ENCODE results near the gene GALNT17. TPM values are rescaled to one million over a fixed set of nuclear protein-coding genes. Genes with fewer than 3 reads are reported as not detected.
"Not testable (repeated sequence)": the region's sequence is repeated elsewhere in the genome, so short reads cannot be mapped to it uniquely, and the experiment has no call there.

GALNT17 gene
- total and polyA plus RNA-seq, 5 experiments from 2014 or later: not detected

GRCh38 chr7:71184136-71184535 is 52.2 kb downstream of the GALNT17 start:
- H3K27me3 Mint-ChIP-seq: no peaks in the 10 kb centered on the region

GRCh38 chr7:71184609-71185008 is 52.7 kb downstream of the GALNT17 start:
- H3K4me1 Mint-ChIP-seq: no peaks in the 10 kb centered on the region
- DNase-seq (no peak), ATAC-seq (no peak)
- no peaks in the 10 kb centered on the region for H3K27me3 Mint-ChIP-seq
- H3K27ac Mint-ChIP-seq: no peak overlapping the region
- POLR2A ChIA-PET: no interaction called here
- H3K9me3 Mint-ChIP-seq: peaks cover 0 to 27% (median 22%) of the 10 kb centered on the region in 9 donors
- H3K4me3 Mint-ChIP-seq: no peak overlapping the region
- peaks cover 0 to 18% (median 0%) of the 10 kb centered on the region in 3 donors for H3K36me3 Mint-ChIP-seq

More at GRCh38 chr7:71184136-71184535, 52.2 kb downstream of the GALNT17 start:
- POLR2A ChIA-PET: no interaction called here
- ATAC-seq: no peak
- peaks cover 0 to 14% (median 0%) of the 10 kb centered on the region in 3 donors for H3K36me3 Mint-ChIP-seq
- no peak overlapping the region for H3K4me3 Mint-ChIP-seq
- no peak overlapping the region for H3K27ac Mint-ChIP-seq
- no peak for DNase-seq
- H3K9me3 Mint-ChIP-seq: peaks cover 0 to 25% (median 17%) of the 10 kb centered on the region in 9 donors
- no peaks in the 10 kb centered on the region for H3K4me1 Mint-ChIP-seq

- Mint-ChIP-seq H3K4me3 (no peak overlapping the region), H3K27me3 (no peaks in the 10 kb centered on the region), H3K4me1 (no peaks in the 10 kb centered on the region), H3K36me3 (peaks cover 0 to 16% (median 0%) of the 10 kb centered on the region in 3 donors), H3K27ac (no peak overlapping the region), H3K9me3 (peaks cover 0 to 30% (median 20%) of the 10 kb centered on the region in 9 donors)
- no peak for DNase-seq
- POLR2A ChIA-PET: no interaction called here
- ATAC-seq: no peak
Measured at GRCh38 chr7:71186535-71187057, 54.7 kb downstream of the GALNT17 start.

- POLR2A ChIA-PET: no interaction called here
- peaks cover 0 to 16% (median 0%) of the 10 kb centered on the region in 3 donors for H3K36me3 Mint-ChIP-seq
- H3K4me1 Mint-ChIP-seq: no peaks in the 10 kb centered on the region
- ATAC-seq (no peak), DNase-seq (no peak)
- H3K27ac Mint-ChIP-seq: no peak overlapping the region
- H3K27me3 Mint-ChIP-seq: no peaks in the 10 kb centered on the region
- peaks cover 0 to 54% (median 24%) of the 10 kb centered on the region in 9 donors for H3K9me3 Mint-ChIP-seq
- H3K4me3 Mint-ChIP-seq: no peak overlapping the region
Measured at GRCh38 chr7:71191771-71192170, 59.8 kb downstream of the GALNT17 start.

GRCh38 chr7:71193099-71193810 is 61.3 kb downstream of the GALNT17 start:
- POLR2A ChIA-PET: no interaction called here
- H3K4me1 Mint-ChIP-seq: no peaks in the 10 kb centered on the region
- H3K27me3 Mint-ChIP-seq: no peaks in the 10 kb centered on the region
- no peak for DNase-seq
- H3K36me3 Mint-ChIP-seq: peaks cover 0 to 14% (median 0%) of the 10 kb centered on the region in 3 donors
- no peak overlapping the region for H3K4me3 Mint-ChIP-seq
- H3K9me3 Mint-ChIP-seq: peaks cover 0 to 50% (median 25%) of the 10 kb centered on the region in 9 donors
- no peak overlapping the region for H3K27ac Mint-ChIP-seq
- no peak for ATAC-seq

- Mint-ChIP-seq H3K36me3 (no peaks in the 10 kb centered on the region), H3K27ac (no peak overlapping the region), H3K27me3 (no peaks in the 10 kb centered on the region), H3K9me3 (peaks cover 4 to 32% (median 11%) of the 10 kb centered on the region in 9 donors), H3K4me3 (no peak overlapping the region), H3K4me1 (no peaks in the 10 kb centered on the region)
- DNase-seq (no peak), ATAC-seq (no peak)
- POLR2A ChIA-PET: no interaction called here
Measured at GRCh38 chr7:71198391-71198790, 66.4 kb downstream of the GALNT17 start.

GRCh38 chr7:71198887-71199286 is 66.9 kb downstream of the GALNT17 start:
- no peaks in the 10 kb centered on the region for H3K36me3 Mint-ChIP-seq
- no peaks in the 10 kb centered on the region for H3K27me3 Mint-ChIP-seq
- H3K27ac Mint-ChIP-seq: no peak overlapping the region
- no peaks in the 10 kb centered on the region for H3K4me1 Mint-ChIP-seq
- peaks cover 5 to 34% (median 13%) of the 10 kb centered on the region in 9 donors for H3K9me3 Mint-ChIP-seq
- no peak overlapping the region for H3K4me3 Mint-ChIP-seq
- POLR2A ChIA-PET: no interaction called here
- no peak for ATAC-seq
- no peak for DNase-seq

- no peak for DNase-seq
- Mint-ChIP-seq H3K27me3 (no peaks in the 10 kb centered on the region), H3K9me3 (peaks cover 4 to 23% (median 8%) of the 10 kb centered on the region in 9 donors), H3K4me3 (no peak overlapping the region), H3K36me3 (no peaks in the 10 kb centered on the region), H3K27ac (no peak overlapping the region), H3K4me1 (no peaks in the 10 kb centered on the region)
- POLR2A ChIA-PET: no interaction called here
- no peak for ATAC-seq
Measured at GRCh38 chr7:71206184-71206583, 74.2 kb downstream of the GALNT17 start.

GRCh38 chr7:71208881-71209280 is 76.9 kb downstream of the GALNT17 start:
- Mint-ChIP-seq H3K9me3 (peaks cover 5 to 28% (median 8%) of the 10 kb centered on the region in 9 donors), H3K4me3 (no peak overlapping the region), H3K27ac (no peak overlapping the region), H3K36me3 (no peaks in the 10 kb centered on the region), H3K27me3 (no peaks in the 10 kb centered on the region), H3K4me1 (no peaks in the 10 kb centered on the region)
- POLR2A ChIA-PET: no interaction called here
- DNase-seq (no peak), ATAC-seq (no peak)

GRCh38 chr7:71209484-71209883 is 77.5 kb downstream of the GALNT17 start:
- ATAC-seq, H3K27ac Mint-ChIP-seq, H3K4me1 Mint-ChIP-seq, POLR2A ChIA-PET, H3K27me3 Mint-ChIP-seq, H3K4me3 Mint-ChIP-seq, H3K36me3 Mint-ChIP-seq, DNase-seq: not testable (repeated sequence)
- peaks cover 2 to 29% (median 9%) of the 10 kb centered on the region in 9 donors for H3K9me3 Mint-ChIP-seq

GRCh38 chr7:71210220-71210619 is 78.3 kb downstream of the GALNT17 start:
- Mint-ChIP-seq H3K4me3 (no peak overlapping the region), H3K9me3 (peaks cover 0 to 34% (median 9%) of the 10 kb centered on the region in 9 donors), H3K36me3 (no peaks in the 10 kb centered on the region), H3K27ac (no peak overlapping the region), H3K4me1 (no peaks in the 10 kb centered on the region), H3K27me3 (no peaks in the 10 kb centered on the region)
- ATAC-seq (no peak), DNase-seq (no peak)
- POLR2A ChIA-PET: no interaction called here

- H3K36me3 Mint-ChIP-seq, POLR2A ChIA-PET: not testable (repeated sequence)
Measured at GRCh38 chr7:71212433-71212832, 80.5 kb downstream of the GALNT17 start.

GRCh38 chr7:71216211-71216610 is 84.3 kb downstream of the GALNT17 start:
- Mint-ChIP-seq H3K27me3 (no peaks in the 10 kb centered on the region), H3K4me3 (no peak overlapping the region), H3K27ac (no peak overlapping the region), H3K36me3 (peaks cover 0 to 5% (median 0%) of the 10 kb centered on the region in 3 donors), H3K4me1 (no peaks in the 10 kb centered on the region), H3K9me3 (peaks cover 0 to 56% (median 32%) of the 10 kb centered on the region in 9 donors)
- DNase-seq: no peak
- POLR2A ChIA-PET: no interaction called here
- ATAC-seq: no peak

More at GRCh38 chr7:71212433-71212832, 80.5 kb downstream of the GALNT17 start:
- not testable (repeated sequence) for DNase-seq, H3K27me3 Mint-ChIP-seq, H3K27ac Mint-ChIP-seq, H3K4me1 Mint-ChIP-seq, H3K4me3 Mint-ChIP-seq, ATAC-seq
- peaks cover 0 to 38% (median 11%) of the 10 kb centered on the region in 9 donors for H3K9me3 Mint-ChIP-seq

Data from naive thymus-derived CD8-positive, alpha-beta T cell (primary cell).